Panc1 (cell line): Measurements from ENCODE around the gene UCP1. TPM values are rescaled to one million over a fixed set of nuclear protein-coding genes. Genes with fewer than 3 reads are reported as not detected.

Source experiments
- ATAC-seq: fragments of 200-7000 bp; cut with Tn5 transposase; 2 replicates; pipeline ENCODE4 v1.9.1; 2020; ENCODE audit warnings: mild to moderate bottlenecking, moderate library complexity
- BruUV-seq: library from RNA; stranded (reverse); fragments of 400-500 nt; replicated peaks from 2 replicates; lab custom pipeline; 2021; lab: Mats Ljungman, UMichigan
- CTCF ChIA-PET: fragments of 300-600 bp; sonication (Branson Sonifier 250); formaldehyde crosslinking; loops from one replicate; lab custom pipeline; 2022; ENCODE audit warnings: antibody characterized with exemption; lab: Charles Lee
- POLR2A ChIA-PET: fragments of 300-600 bp; sonication (Branson Sonifier 250); formaldehyde crosslinking; loops from one replicate; lab custom pipeline; 2022; ENCODE audit warnings: antibody characterized with exemption; lab: Charles Lee
- DNase-seq: peaks from one replicate; pipeline ENCODE4 v3.0.0-alpha.2; 2010; ENCODE audit warnings: low read depth, low spot score
- H3K27ac ChIP-seq: 2 replicates; pipeline ENCODE4 v1.5.1; 2011; ENCODE audit warnings: mild to moderate bottlenecking, low read length, inconsistent platforms
- H3K27me3 ChIP-seq: fragments of 200-500 bp; sonication (Bioruptor generic); 2 replicates; pipeline ENCODE4 v1.6.0; 2014; ENCODE audit warnings: low read length, inconsistent platforms; ENCODE audit not compliant: control insufficient read depth, insufficient read depth
- H3K36me3 ChIP-seq: fragments of 200-500 bp; sonication (Bioruptor generic); 2 replicates; pipeline ENCODE4 v1.5.1; 2014; ENCODE audit warnings: inconsistent platforms, mild to moderate bottlenecking, low read length, moderate library complexity; ENCODE audit not compliant: control insufficient read depth, insufficient read depth
- H3K4me1 ChIP-seq: 2 replicates; pipeline ENCODE4 v1.5.1; 2011; ENCODE audit warnings: inconsistent platforms, mild to moderate bottlenecking, low read length, moderate library complexity; ENCODE audit not compliant: control insufficient read depth, insufficient read depth
- H3K4me3 ChIP-seq, 2 experiments: 2 replicates each; pipeline ENCODE4 v1.5.1; 2011 to 2012; ENCODE audit warnings: low read depth in 2 of 2, low read length in 2 of 2, mild to moderate bottlenecking in 2 of 2, inconsistent platforms in 1 of 2, moderate library complexity in 1 of 2
- H3K9me3 ChIP-seq: fragments of 200-500 bp; sonication (Bioruptor generic); 2 replicates; pipeline ENCODE4 v1.5.1; 2014; ENCODE audit warnings: low read depth, mild to moderate bottlenecking, inconsistent platforms, low read length, moderate library complexity; ENCODE audit not compliant: control insufficient read depth, insufficient read depth
- POLR2AphosphoS5 ChIP-seq: IDR thresholded peaks from 2 replicates; pipeline ENCODE4 v1.6.1; 2012; ENCODE audit warnings: mild to moderate bottlenecking, low read depth, low read length, moderate library complexity
- SIN3A ChIP-seq: IDR thresholded peaks from 2 replicates; pipeline ENCODE4 v1.6.1; 2012; ENCODE audit warnings: low read depth, mild to moderate bottlenecking, low read length, moderate library complexity, borderline replicate concordance; ENCODE audit not compliant: insufficient read depth
- TCF7L2 ChIP-seq: IDR thresholded peaks from 2 replicates; pipeline ENCODE4 v1.6.1; 2011; ENCODE audit warnings: mild to moderate bottlenecking, low read depth, low read length, inconsistent platforms
- in situ Hi-C: cut with HindIII; loops from 2 replicates; pipeline ENCODE4 v1.10.0; 2016; ENCODE audit warnings: low sequenced_read_pairs, low pct_unique_long_range_greater_than_20kb
- intact Hi-C: fragments of 100-400 bp; cut with micrococcal nuclease; formaldehyde crosslinking; loops from one replicate; pipeline ENCODE4 v1.10.0; 2022; ENCODE audit not compliant: unreplicated experiment
- total RNA-seq: library from RNA; stranded (reverse); gene quantifications from one replicate; pipeline ENCODE4 v1.2.1, GENCODE V29; 2021; ENCODE audit not compliant: unreplicated experiment
- TF ChIP-seq, protein P1 (sequence below), 2 experiments: IDR thresholded peaks; 2 replicates each; pipeline ENCODE4 v1.6.1; 2011 to 2012; ENCODE audit warnings: low read depth in 2 of 2, control low read depth in 1 of 2, low read length in 1 of 2, mild to moderate bottlenecking in 1 of 2, moderate library complexity in 1 of 2; ENCODE audit not compliant: insufficient read depth in 1 of 2
- TF ChIP-seq, protein P2 (sequence below): fragments of 450-650 bp; IDR thresholded peaks from 2 replicates; pipeline ENCODE4 v1.5.1; 2017; ENCODE audit warnings: mild to moderate bottlenecking

UCP1 gene
- total RNA-seq, 1 experiment from 2014 or later = not detected

DNA sequence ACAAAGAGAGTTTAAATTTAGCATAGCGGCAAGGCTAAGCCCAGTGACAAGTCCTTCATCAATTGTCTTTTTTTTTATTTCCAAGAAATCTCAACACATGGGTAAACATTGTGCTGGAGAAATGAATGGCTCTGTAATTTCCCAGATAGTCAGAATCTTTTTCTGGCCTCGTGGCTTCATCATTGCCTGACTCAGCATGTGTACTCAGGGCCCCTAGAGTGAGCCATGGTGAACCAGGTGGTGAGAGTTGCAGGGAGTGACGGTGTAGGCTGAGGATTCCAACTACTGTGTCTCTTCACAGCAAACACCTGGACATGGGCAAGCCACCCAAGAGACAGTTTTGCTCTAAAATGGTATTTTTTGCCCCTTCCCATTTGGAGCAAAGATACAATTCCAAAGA is 43.1 kb upstream of the UCP1 start:
- POLR2A ChIA-PET = no interaction called here
- DNase-seq (no peak), ATAC-seq (no peak)
- H3K36me3 ChIP-seq = no peaks in the 10 kb centered on the region
- TF ChIP-seq SIN3A = no peak
- TF ChIP-seq, protein P1, sequence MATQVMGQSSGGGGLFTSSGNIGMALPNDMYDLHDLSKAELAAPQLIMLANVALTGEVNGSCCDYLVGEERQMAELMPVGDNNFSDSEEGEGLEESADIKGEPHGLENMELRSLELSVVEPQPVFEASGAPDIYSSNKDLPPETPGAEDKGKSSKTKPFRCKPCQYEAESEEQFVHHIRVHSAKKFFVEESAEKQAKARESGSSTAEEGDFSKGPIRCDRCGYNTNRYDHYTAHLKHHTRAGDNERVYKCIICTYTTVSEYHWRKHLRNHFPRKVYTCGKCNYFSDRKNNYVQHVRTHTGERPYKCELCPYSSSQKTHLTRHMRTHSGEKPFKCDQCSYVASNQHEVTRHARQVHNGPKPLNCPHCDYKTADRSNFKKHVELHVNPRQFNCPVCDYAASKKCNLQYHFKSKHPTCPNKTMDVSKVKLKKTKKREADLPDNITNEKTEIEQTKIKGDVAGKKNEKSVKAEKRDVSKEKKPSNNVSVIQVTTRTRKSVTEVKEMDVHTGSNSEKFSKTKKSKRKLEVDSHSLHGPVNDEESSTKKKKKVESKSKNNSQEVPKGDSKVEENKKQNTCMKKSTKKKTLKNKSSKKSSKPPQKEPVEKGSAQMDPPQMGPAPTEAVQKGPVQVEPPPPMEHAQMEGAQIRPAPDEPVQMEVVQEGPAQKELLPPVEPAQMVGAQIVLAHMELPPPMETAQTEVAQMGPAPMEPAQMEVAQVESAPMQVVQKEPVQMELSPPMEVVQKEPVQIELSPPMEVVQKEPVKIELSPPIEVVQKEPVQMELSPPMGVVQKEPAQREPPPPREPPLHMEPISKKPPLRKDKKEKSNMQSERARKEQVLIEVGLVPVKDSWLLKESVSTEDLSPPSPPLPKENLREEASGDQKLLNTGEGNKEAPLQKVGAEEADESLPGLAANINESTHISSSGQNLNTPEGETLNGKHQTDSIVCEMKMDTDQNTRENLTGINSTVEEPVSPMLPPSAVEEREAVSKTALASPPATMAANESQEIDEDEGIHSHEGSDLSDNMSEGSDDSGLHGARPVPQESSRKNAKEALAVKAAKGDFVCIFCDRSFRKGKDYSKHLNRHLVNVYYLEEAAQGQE (IDR thresholded peaks at IDR 0.05; ENCODE audit: insufficient read depth in 1 of 2, low read depth in 2 of 2, low read length in 1 of 2) = no peak
- TF ChIP-seq, protein P2, sequence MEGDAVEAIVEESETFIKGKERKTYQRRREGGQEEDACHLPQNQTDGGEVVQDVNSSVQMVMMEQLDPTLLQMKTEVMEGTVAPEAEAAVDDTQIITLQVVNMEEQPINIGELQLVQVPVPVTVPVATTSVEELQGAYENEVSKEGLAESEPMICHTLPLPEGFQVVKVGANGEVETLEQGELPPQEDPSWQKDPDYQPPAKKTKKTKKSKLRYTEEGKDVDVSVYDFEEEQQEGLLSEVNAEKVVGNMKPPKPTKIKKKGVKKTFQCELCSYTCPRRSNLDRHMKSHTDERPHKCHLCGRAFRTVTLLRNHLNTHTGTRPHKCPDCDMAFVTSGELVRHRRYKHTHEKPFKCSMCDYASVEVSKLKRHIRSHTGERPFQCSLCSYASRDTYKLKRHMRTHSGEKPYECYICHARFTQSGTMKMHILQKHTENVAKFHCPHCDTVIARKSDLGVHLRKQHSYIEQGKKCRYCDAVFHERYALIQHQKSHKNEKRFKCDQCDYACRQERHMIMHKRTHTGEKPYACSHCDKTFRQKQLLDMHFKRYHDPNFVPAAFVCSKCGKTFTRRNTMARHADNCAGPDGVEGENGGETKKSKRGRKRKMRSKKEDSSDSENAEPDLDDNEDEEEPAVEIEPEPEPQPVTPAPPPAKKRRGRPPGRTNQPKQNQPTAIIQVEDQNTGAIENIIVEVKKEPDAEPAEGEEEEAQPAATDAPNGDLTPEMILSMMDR = no peak
- no peak for TF ChIP-seq TCF7L2
- TF ChIP-seq POLR2AphosphoS5 = no peak
- CTCF ChIA-PET = no interaction called here
- H3K9me3 ChIP-seq = no peaks in the 10 kb centered on the region
- in situ Hi-C loops = no loop called here
- no TSS peak for BruUV-seq
- no peaks in the 10 kb centered on the region for H3K4me1 ChIP-seq
- H3K27me3 ChIP-seq = no peaks in the 10 kb centered on the region
- no peak overlapping the region for H3K4me3 ChIP-seq
- intact Hi-C loops = no loop called here
- H3K27ac ChIP-seq = no peak overlapping the region

DNA sequence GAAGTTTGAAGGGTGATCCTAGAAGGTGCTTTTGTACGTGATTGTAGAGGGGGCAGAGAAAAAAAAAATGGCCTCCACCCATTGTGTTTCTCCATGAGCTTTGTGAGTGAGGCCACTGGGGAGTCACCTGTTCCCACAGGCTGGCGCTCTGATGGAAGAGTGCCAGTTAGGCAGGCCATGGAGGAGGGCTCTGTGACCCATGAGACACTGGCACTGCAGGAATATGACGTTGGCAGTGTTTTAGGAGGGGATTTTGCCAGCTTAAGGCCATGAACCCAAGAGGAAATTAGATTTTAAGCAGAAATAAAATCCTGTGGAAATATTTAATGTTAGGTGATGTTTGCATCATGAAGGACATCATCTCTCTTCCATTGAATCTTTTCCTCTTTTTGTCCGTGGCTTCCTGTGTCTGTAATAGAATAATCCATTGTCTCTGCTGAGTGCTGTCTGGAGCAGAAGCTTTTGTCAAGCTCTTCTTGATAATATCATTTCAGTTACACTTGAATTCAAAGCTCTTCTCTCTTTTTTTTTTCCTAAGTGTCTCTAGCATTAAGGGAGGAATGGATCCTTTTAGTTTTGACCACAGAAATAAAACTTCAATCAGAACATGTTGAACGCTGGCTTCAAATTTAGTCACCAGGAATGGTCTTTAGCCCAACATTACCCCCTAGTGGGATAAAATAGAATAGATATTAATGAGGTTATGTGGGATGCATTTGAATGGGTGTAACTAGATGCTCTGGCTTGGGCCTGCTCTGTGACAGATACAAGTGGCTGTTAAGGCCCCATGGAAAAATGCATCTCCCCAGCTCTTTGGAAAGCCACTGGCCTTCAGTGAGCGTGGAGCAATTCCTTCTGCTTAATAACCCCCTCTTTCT is 41.0 kb upstream of the UCP1 start:
- intact Hi-C loops = loop anchor here (1.0 kb wide), 1 partner anchor 249 kb away; no protein-coding TSS in a partner anchor
- ChIA-PET CTCF (interaction anchor here (0.6 to 1.7 kb wide), 8 partner anchors 86 to 541 kb away, joined by 3 to 8 read pairs (median 3); partner anchors contain the start of genes ELMOD2 and SCOC), POLR2A (interaction anchor here (0.6 kb wide), 1 partner anchor 39 kb away, joined by 3 read pairs; no protein-coding TSS in a partner anchor)
- no peaks in the 10 kb centered on the region for H3K9me3 ChIP-seq
- TF ChIP-seq TCF7L2 (no peak), SIN3A (no peak), POLR2AphosphoS5 (no peak)
- TF ChIP-seq, protein P2 = peak; percentile 59
- TF ChIP-seq, protein P1 (IDR thresholded peaks at IDR 0.05; ENCODE audit: insufficient read depth in 1 of 2, low read depth in 2 of 2, low read length in 1 of 2) = no peak
- in situ Hi-C loops = no loop called here
- no peak overlapping the region for H3K27ac ChIP-seq
- H3K36me3 ChIP-seq = no peaks in the 10 kb centered on the region
- DNase-seq (peak; percentile 30), ATAC-seq (peak; percentile 90)
- no peaks in the 10 kb centered on the region for H3K27me3 ChIP-seq
- BruUV-seq = no TSS peak
- no peaks in the 10 kb centered on the region for H3K4me1 ChIP-seq
- no peak overlapping the region for H3K4me3 ChIP-seq
